ENCODE results near the gene TP53AIP1. TPM values are rescaled to one million over a fixed set of nuclear protein-coding genes. Genes with fewer than 3 reads are reported as not detected.

The TP53AIP1 gene
- total and polyA plus RNA-seq, 2 of the 8 experiments (the other 6 are each of a cell fraction or from before 2014, with no cell fraction given), result 0.03 TPM; not detected in 1

GRCh38 chr11:128963744-128964325, 21.2 kb upstream of the TP53AIP1 start:
- no peaks in the 10 kb centered on the region; a peak in 1 of 8 replicates for H3K36me3 ChIP-seq (ENCODE audit: control insufficient read depth in 2 of 4, insufficient read depth in 4 of 4, low read length in 3 of 4)
- H2BK12ac ChIP-seq (ENCODE audit: low read depth, low read length), result no peak overlapping the region
- H3K4me3 ChIP-seq (ENCODE audit: extremely low read depth in 1 of 4, insufficient read depth in 2 of 4, low read depth in 3 of 4, low read length in 4 of 4), result no peak overlapping the region
- CTCF ChIA-PET (ENCODE audit: partially characterized antibody), result interaction anchor here (1.1 to 20.6 kb wide), 3 partner anchors 26 to 133 kb away, joined by 3 to 473 read pairs (median 4); partner anchors contain the start of gene KCNJ5
- H3K14ac ChIP-seq (ENCODE audit: insufficient read length), result no peak overlapping the region
- no peak overlapping the region for H3K4ac ChIP-seq (replicated peaks; ENCODE audit: insufficient read length, low read depth, low read length)
- H3K4me1 ChIP-seq (replicated peaks in 1 of 4; ENCODE audit: control insufficient read depth in 3 of 4, insufficient read depth in 4 of 4, low read length in 3 of 4), result no peaks in the 10 kb centered on the region
- 82% methylated on average over 3 of the region's 3 CpGs; no CpG with 5 or more reads in 1 of the 2 experiments for WGBS, 2 experiments (ENCODE audit: extremely low coverage in 1 of 2, insufficient coverage in 1 of 2, insufficient read length in 1 of 2, insufficient replicate concordance in 2 of 2, low coverage in 1 of 2, low lambda C conversion rate in 2 of 2, missing lambda C conversion rate in 1 of 2)
- no peak overlapping the region for H4K91ac ChIP-seq (replicated peaks; ENCODE audit: insufficient read length, low read length)
- H4K5ac ChIP-seq (ENCODE audit: insufficient read length, low read depth, low read length), result no peak overlapping the region
- no peaks in the 10 kb centered on the region for H3K79me1 ChIP-seq (ENCODE audit: low read depth, low read length)
- no peak overlapping the region for H3K9ac ChIP-seq (replicated peaks in 1 of 4; ENCODE audit: extremely low read depth in 1 of 4, low read depth in 3 of 4, low read length in 3 of 4)
- H3K79me2 ChIP-seq (ENCODE audit: control insufficient read depth in 1 of 2, insufficient read depth in 2 of 2, low read length in 2 of 2), result no peaks in the 10 kb centered on the region
- no peak overlapping the region for H2BK120ac ChIP-seq (replicated peaks; ENCODE audit: low read depth, low read length)
- H2BK20ac ChIP-seq (ENCODE audit: low read length), result no peak overlapping the region
- no peak for TF ChIP-seq FOSL1 (IDR thresholded peaks at IDR 0.05; ENCODE audit: insufficient read depth, low read depth, low read length)
- TF ChIP-seq BACH1 (IDR thresholded peaks at IDR 0.05; ENCODE audit: low read length), result no peak
- no peak for TF ChIP-seq ATF2 (IDR thresholded peaks at IDR 0.05; ENCODE audit: low read length)
- TF ChIP-seq CTBP2 (IDR thresholded peaks at IDR 0.05; ENCODE audit: borderline replicate concordance, insufficient read depth, insufficient read length, low read length), result no peak
- H4K20me1 ChIP-seq (replicated peaks in 1 of 2; ENCODE audit: control insufficient read depth in 1 of 2, insufficient read depth in 2 of 2, low read length in 2 of 2), result no peaks in the 10 kb centered on the region
- H2BK15ac ChIP-seq (ENCODE audit: low read length), result no peak overlapping the region
- H3K18ac ChIP-seq (ENCODE audit: extremely low read depth, low read length), result no peak overlapping the region
- no peak for FAIRE-seq
- no peak overlapping the region for H3K4me2 ChIP-seq (ENCODE audit: insufficient read depth in 1 of 2, low read depth in 2 of 2, low read length in 2 of 2)
- no peak overlapping the region for H2AK5ac ChIP-seq (ENCODE audit: low read depth, low read length)
- H3K27me3 ChIP-seq (replicated peaks in 1 of 4; ENCODE audit: control insufficient read depth in 3 of 4, extremely low read depth in 1 of 4, insufficient read depth in 3 of 4, low read length in 3 of 4), result no peaks in the 10 kb centered on the region; a peak in 1 of 7 replicates
- no peak overlapping the region for H4K8ac ChIP-seq (ENCODE audit: extremely low read depth, insufficient read depth, low read length)
- POLR2A ChIA-PET (ENCODE audit: partially characterized antibody), result no interaction called here
- no peaks in the 10 kb centered on the region for H3K9me3 ChIP-seq (ENCODE audit: insufficient read depth in 2 of 2, low read depth in 1 of 2, low read length in 1 of 2)
- no peak overlapping the region for H2AFZ ChIP-seq (ENCODE audit: low read length)
- H3K23me2 ChIP-seq (ENCODE audit: low read depth, low read length), result no peaks in the 10 kb centered on the region
- H3K56ac ChIP-seq (replicated peaks; ENCODE audit: insufficient read length, low read depth, low read length), result no peak overlapping the region
- no peak overlapping the region for H3K23ac ChIP-seq (ENCODE audit: insufficient read length)
- no peak overlapping the region for H3K27ac ChIP-seq (ENCODE audit: low read depth, low read length)
- DNase-seq (ENCODE audit: low read depth in 1 of 2, low spot score in 2 of 2), result no peak
- no peak overlapping the region for H2BK5ac ChIP-seq (ENCODE audit: low read depth, low read length)

All from H1 (cell line).